NCI-H524 (cell line): ENCODE data around the gene TFF2.

ENCODE experiments used
- DNase-seq, 2 experiments: peaks; one replicate each; lab custom pipeline; 2025; lab: John Stamatoyannopoulos, UW

Gene TFF2

DNA sequence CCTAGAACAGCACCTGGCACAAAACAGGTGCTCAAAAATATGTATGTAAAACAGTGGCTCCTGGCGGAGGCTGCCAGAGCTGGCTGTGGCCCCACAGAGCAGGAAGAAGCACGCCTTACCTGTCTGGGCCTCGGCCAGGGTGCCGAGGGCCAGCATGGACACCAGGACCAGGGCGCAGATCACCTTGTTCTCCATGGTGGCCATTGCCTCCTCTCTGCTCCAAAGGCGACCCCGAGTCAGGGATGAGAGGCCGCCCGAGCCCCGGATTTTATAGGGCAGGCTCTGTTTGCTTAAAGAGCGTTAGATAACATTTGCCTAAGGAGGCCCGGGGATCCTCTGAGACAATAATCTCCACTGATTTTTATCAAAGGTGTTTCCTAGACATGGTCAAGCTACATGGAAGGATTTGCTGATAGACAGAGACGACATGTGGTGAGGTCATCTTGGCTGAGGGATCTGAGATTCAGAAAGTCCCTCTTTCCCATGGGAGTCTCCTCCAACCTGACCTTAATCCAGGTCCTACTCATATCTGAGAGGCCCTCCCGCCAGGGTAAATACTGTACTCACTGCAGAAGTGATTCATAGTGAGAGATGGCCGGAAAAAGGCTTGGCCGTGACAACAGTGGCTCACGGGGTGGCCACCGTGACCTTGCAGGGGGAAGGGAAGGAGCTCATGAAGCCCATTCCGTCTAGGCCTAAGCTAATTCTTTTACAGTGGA lies 15.7 kb upstream of the TFF2 start, which contains the start of gene TFF1:
Gene TFF1, minus strand, starts transcription at position 244 of the 719 bp plus-strand sequence. Its CDS starts 40 bp downstream, at position 204.
- no peak for DNase-seq

DNA sequence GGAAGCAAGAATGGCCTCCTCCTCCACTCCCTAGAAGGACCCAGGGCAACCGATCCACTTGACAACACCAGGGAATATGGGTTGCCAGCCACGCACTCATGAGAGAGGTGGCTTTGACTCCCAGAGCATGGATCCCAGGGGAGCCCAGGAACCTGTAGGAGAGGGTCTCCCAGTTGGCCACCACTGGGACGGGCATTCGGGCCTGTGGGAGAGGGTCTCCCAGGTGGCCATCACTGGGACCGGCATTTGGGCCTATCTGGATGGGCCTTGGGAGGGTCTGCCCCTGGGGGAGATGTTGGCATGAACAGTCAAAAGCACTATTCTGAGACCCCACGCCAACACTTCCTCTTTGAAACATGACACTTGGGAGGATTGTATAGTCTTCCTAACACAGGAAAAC lies 15.0 kb upstream of the TFF2 start:
- no peak for DNase-seq

- peak in 1 of 2 experiments; percentile 57 for DNase-seq
Observed at GRCh38 chr21:42364304-42364865, 13.6 kb upstream of the TFF2 start.

DNA sequence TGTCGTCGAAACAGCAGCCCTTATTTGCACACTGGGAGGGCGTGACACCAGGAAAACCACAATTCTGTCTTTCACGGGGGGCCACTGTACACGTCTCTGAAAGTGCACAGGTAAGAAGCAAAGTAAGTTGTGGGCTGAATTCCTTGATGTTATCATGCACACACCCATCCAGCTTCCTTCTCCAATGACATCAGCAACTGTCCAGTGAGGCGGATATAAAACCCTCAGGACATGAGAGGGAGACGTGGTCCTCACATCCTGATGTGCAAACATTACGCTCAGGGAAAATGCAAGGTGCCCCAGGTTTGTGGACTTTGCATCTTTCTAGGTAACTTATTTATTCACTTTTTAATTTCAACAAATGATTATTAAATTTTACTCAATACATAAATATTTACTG lies 12.5 kb upstream of the TFF2 start:
- no peak for DNase-seq

DNA sequence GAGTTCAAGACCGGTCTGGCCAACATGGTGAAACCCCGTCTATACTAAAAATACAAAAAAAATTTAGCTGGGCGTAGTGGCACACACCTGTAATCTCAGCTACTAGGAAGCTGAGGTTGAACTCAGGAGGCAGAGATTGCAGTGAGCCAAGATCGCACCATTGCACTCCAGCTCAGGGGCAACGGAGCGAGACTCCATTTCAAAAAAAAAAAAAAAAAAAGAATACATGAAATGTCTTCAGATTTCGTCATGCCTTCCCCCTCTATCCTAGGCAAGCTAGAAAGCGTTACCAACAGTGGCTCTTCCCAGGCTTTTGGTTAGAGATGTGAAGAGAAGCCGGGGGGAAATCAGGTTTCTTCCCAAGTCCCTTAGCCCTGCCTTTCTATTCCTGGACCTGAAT lies 11.9 kb upstream of the TFF2 start:
- DNase-seq: no peak

DNA sequence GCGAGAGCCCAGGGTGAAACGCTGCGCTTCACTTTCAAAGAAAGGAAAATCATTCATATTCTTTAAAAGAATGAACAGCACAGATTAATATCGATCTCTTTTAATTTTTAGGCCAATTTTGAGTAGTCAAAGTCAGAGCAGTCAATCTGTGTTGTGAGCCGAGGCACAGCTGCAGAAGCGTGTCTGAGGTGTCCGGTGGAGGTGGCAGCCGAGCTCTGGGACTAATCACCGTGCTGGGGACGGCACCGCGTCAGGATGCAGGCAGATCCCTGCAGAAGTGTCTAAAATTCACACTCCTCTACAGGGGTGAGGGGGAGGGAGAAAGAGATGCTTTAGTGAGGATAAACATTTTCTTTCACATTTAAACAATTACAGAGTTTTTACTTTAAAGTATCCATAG lies 11.4 kb upstream of the TFF2 start:
- peak; percentile 20 to 44 for DNase-seq

- peak; percentile 97 to 99 for DNase-seq
Observed at GRCh38 chr21:42361286-42361685, 10.5 kb upstream of the TFF2 start.

- DNase-seq: peak in 1 of 2 experiments; percentile 41
Observed at GRCh38 chr21:42360317-42360716, 9.5 kb upstream of the TFF2 start.

GRCh38 chr21:42358937-42359336 lies 8.1 kb upstream of the TFF2 start:
- no peak for DNase-seq

GRCh38 chr21:42358261-42358660 lies 7.5 kb upstream of the TFF2 start:
- no peak for DNase-seq

DNA sequence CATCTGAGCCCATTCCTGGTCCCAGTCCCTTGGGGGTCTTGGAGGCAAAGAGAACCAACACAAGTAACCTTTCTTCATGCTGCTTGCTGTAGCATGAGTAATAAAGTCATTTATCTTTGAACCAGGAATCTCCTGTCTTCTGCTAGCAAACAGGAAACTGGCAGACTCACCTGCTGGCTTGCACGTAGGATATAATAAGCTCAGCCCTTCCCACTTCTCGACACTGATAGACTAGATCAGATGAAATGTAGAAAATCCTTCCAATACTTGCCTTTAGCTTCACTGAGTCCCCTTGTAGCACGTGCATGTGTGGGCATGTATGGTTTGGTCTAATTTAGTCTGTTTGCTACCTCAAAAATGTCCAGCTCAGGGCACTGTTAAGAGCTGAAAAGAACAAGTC lies 6.5 kb upstream of the TFF2 start:
- DNase-seq: no peak

- peak in 1 of 2 experiments; percentile 28 for DNase-seq
Observed at GRCh38 chr21:42356650-42357049, 5.9 kb upstream of the TFF2 start.

GRCh38 chr21:42356046-42356445 lies 5.3 kb upstream of the TFF2 start:
- DNase-seq: no peak

DNA sequence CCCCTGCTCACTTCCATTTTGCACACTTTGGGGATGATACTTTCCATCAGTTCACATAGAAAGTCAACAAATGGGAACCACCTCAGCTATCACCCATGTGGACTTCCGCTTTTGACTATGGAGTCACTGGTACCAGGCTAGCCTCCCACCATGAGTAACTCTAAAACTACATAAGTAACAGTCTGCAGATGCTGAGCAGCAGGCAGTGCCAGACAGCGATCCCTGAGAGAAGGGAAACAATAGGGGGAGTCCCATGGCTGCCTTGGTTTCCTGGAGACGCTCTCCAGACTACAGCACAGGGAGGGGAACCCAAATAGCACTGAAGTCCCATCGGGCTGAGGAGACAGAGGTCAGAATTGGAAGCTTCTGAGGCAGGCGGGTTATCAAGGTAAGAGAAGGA lies 2.8 kb upstream of the TFF2 start:
- DNase-seq: no peak

GRCh38 chr21:42352441-42353095 lies 1.8 kb upstream of the TFF2 start:
- DNase-seq: no peak

- no peak for DNase-seq
Observed at GRCh38 chr21:42351626-42352440, 1.0 kb upstream of the TFF2 start.

DNA sequence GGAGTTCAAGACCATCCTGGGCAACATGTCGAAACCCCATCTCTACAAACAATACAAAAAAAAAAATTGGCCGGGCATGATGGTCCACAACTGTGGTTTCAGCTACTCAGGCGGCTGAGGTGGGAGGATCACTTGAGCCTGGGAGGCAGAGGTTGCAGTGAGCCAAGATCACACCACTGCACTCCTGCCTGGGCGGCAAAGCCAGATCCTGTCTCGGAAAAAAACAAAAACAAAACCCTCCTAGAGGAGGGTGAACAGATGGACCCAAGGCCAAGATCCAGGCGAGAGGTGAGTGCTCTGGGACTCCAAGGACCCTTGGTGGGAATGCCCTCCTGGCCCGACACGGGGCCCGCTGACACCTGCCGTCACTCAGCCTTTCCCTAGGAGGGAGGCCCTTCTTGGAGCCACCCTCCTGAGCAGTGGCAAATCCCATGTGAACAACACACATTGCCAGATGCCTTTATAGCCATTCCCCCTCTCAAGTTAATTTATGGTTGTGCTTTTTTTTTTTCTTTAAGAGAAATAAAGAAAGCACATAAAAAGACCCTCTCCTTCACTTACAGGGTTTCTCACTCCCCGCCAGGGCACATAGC lies 380 bp downstream of the TFF2 start:
- peak in 1 of 2 experiments; percentile 64 for DNase-seq

GRCh38 chr21:42349420-42350317 lies 1.1 kb downstream of the TFF2 start:
- no peak for DNase-seq

GRCh38 chr21:42348762-42349161 lies 2.0 kb downstream of the TFF2 start:
- DNase-seq: no peak

DNA sequence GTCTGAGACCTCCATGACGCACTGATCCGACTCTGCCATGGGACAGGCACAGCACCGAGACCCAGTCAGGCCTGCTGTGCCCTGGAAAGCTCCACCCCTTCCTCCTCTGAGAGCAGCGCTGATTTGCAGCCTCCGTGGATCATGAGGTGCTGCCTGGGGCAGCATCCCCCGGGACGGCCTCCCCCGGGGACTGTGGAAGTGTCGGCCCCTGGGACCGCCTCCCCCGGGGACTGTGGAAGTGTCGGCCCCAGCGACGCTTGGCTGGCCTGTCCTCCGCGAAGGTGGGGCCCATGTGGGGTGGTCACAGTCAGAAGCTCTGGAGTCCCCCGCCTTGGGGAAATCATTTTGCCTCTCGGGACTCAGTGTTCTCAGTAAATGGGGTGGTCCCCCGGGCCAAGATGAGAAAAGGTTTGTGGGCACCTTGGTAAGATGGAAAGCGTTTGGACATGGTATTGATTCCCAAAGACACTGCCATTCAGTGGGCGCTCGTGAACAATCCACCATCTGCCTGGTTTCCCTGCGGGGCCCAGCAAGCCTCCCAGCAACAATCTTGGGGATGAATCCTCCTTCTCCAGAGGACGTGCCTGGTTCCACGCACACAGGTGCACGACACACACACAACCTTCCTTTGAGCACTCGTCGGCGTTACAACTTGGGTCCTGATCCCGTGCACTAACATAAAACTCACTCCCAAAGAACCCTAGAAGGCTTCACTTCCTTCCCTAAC lies 3.0 kb downstream of the TFF2 start:
- no peak for DNase-seq
